ENCODE results near the gene ENDOD1. TPM values are rescaled to one million over a fixed set of nuclear protein-coding genes. Genes with fewer than 3 reads are reported as not detected.
"Not testable (repeated sequence)": the region's sequence is repeated elsewhere in the genome, so short reads cannot be mapped to it uniquely, and the experiment has no call there.

The ENDOD1 gene
- total and polyA plus RNA-seq, 3 donors from 2014 or later = 28.9 to 71.8 (median 55.6) TPM

- H3K4me3 ChIP-seq = no peak overlapping the region
Measured at GRCh38 chr11:95135880-95136279, 46.2 kb downstream of the ENDOD1 start.

GRCh38 chr11:95136747-95137146, 47.1 kb downstream of the ENDOD1 start:
- H3K4me3 ChIP-seq; H3K4me1 ChIP-seq; H3K27me3 ChIP-seq; H3K9me3 ChIP-seq; H3K27ac ChIP-seq; intact Hi-C loops (cut with DNase I; ENCODE audit: low total_unique reads); H3K36me3 ChIP-seq (ENCODE audit: low read depth, missing control alignments); DNase-seq: not testable (repeated sequence)
- WGBS, 2 donors = 89 to 98% methylated on average over 4 of the region's 4 CpGs

More at GRCh38 chr11:95135880-95136279, 46.2 kb downstream of the ENDOD1 start:
- Histone ChIP-seq H3K4me1 (peaks cover 9% of the 10 kb centered on the region), H3K36me3 (ENCODE audit: low read depth, missing control alignments) (no peaks in the 10 kb centered on the region), H3K9me3 (no peaks in the 10 kb centered on the region), H3K27ac (peak overlapping the region; percentile 2 to 66), H3K27me3 (no peaks in the 10 kb centered on the region)
- DNase-seq = no peak
- TF ChIP-seq POLR2A (IDR thresholded peaks at IDR 0.05) = no peak
- no peak for TF ChIP-seq CTCF (IDR thresholded peaks at IDR 0.05)
- WGBS, 2 donors = 100% methylated on average over 2 of the region's 2 CpGs
- intact Hi-C loops (cut with DNase I; ENCODE audit: low total_unique reads) = no loop called here

GRCh38 chr11:95137299-95137698, 47.7 kb downstream of the ENDOD1 start:
- no peak for TF ChIP-seq CTCF (IDR thresholded peaks at IDR 0.05)
- TF ChIP-seq POLR2A (IDR thresholded peaks at IDR 0.05) = no peak
- Histone ChIP-seq H3K4me3 (no peak overlapping the region), H3K36me3 (ENCODE audit: low read depth, missing control alignments) (no peaks in the 10 kb centered on the region), H3K4me1 (peaks cover 9% of the 10 kb centered on the region), H3K9me3 (no peaks in the 10 kb centered on the region), H3K27me3 (no peaks in the 10 kb centered on the region), H3K27ac (no peak overlapping the region)
- intact Hi-C loops (cut with DNase I; ENCODE audit: low total_unique reads) = no loop called here
- DNase-seq = no peak

- no peaks in the 10 kb centered on the region for H3K9me3 ChIP-seq
- no peak overlapping the region for H3K27ac ChIP-seq
- TF ChIP-seq CTCF (IDR thresholded peaks at IDR 0.05) (peak in 1 of 3 experiments; percentile 3), POLR2A (IDR thresholded peaks at IDR 0.05) (no peak)
- 57 to 62% methylated on average over 2 of the region's 2 CpGs for WGBS, 2 donors
- H3K4me3 ChIP-seq = no peak overlapping the region
- peaks cover 9% of the 10 kb centered on the region for H3K4me1 ChIP-seq
- no peaks in the 10 kb centered on the region for H3K36me3 ChIP-seq (ENCODE audit: low read depth, missing control alignments)
- DNase-seq = no peak
- H3K27me3 ChIP-seq = no peaks in the 10 kb centered on the region
- intact Hi-C loops (cut with DNase I; ENCODE audit: low total_unique reads) = no loop called here
Measured at GRCh38 chr11:95138448-95138847, 48.8 kb downstream of the ENDOD1 start.

GRCh38 chr11:95140397-95141033, 50.9 kb downstream of the ENDOD1 start:
- Histone ChIP-seq H3K27ac (no peak overlapping the region), H3K4me1 (peaks cover 4% of the 10 kb centered on the region), H3K36me3 (ENCODE audit: low read depth, missing control alignments) (no peaks in the 10 kb centered on the region), H3K4me3 (no peak overlapping the region), H3K9me3 (no peaks in the 10 kb centered on the region), H3K27me3 (no peaks in the 10 kb centered on the region)
- WGBS, 2 donors = 73 to 77% methylated on average over 4 of the region's 4 CpGs
- intact Hi-C loops (cut with DNase I; ENCODE audit: low total_unique reads) = no loop called here
- DNase-seq = no peak
- no peak for TF ChIP-seq POLR2A (IDR thresholded peaks at IDR 0.05)
- TF ChIP-seq CTCF (IDR thresholded peaks at IDR 0.05) = no peak
